Endometrium (tissue), 2 donors: ENCODE measurements around the gene BLM.

Experiments
- FAIRE-seq: peaks from 2 replicates; lab custom pipeline; 2012; peaks lifted over from hg19 to GRCh38; lab: Jason Lieb, UNC
- donor health status: control.
- donor health status: control.

BLM gene

DNA sequence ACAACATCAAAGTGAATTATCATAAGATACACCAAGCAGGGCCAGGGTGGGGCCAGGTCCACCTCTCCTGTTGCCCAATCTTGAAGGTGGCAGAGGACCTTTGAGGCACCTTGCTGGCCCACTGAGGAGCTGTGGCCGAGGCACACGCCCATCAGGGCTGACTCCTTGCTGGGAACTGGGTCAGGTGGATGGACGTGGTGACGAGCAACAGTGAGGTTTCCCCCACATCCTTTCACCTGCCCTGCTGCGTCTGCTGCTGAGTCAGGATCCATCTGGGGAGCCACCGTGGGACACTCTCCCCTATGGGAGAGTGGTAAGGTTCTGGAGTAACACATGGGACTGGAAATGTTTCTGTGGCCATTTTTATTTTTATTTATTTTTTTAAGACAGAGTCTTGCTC is 134.0 kb downstream of the BLM start:
- no peak for FAIRE-seq

DNA sequence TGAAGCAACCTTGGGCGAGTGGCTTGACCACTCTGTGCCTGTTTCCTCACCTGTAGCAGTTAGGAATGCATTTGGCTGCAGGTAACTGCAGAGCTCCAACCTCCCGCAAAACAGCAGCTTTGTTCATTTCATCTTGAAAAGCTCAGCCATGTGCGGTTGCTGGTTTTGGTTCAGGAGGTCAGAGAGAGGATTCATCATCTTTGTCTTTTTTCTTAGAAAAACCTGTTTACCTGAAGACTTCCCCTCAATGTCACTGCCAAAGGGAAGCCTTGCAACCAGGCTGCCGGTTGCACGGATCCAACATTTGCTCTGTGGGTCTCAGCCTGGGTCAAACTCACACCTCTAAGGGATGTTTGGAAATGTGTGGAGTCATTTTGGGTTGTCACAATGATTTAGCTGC is 134.8 kb downstream of the BLM start:
- FAIRE-seq: no peak

DNA sequence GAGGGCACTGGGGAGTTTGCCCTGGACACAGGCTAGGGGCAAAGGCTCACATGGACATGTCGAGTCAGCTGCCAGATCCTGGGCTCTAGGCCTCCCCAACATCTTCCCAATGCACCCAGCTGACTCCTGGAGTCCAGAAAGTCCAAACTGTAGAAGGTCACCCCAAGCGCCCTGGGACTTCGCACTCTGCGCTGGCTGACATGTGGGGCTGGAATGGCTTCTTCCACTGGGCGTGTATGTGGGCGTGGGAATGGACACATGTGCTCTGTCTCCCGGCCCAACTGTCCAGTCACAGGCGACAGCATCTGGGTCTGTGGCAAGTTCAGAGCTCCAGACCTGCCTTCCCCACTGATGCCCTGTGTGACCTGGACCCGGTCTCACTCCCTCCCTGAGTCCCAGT is 138.0 kb downstream of the BLM start:
- no peak for FAIRE-seq

DNA sequence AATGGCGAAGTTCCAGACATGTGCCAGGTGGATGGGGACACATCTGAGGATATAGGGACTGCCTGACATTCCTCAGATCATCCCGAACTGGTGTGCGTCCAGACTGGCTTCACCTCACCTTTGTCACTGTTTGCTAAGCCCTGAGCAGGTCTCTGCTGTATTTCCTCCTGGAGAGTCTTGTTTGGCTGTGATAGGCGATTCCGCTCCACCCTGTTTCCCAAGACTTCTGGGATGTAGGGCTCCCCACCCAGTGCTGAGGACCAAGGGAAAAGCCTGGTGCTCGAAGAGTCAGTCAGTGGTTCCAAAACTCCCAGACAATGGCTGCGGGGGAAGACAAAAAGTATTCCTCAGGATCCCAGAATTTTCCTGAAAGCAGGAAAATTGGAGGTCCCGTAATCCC is 140.2 kb downstream of the BLM start:
- FAIRE-seq: no peak

DNA sequence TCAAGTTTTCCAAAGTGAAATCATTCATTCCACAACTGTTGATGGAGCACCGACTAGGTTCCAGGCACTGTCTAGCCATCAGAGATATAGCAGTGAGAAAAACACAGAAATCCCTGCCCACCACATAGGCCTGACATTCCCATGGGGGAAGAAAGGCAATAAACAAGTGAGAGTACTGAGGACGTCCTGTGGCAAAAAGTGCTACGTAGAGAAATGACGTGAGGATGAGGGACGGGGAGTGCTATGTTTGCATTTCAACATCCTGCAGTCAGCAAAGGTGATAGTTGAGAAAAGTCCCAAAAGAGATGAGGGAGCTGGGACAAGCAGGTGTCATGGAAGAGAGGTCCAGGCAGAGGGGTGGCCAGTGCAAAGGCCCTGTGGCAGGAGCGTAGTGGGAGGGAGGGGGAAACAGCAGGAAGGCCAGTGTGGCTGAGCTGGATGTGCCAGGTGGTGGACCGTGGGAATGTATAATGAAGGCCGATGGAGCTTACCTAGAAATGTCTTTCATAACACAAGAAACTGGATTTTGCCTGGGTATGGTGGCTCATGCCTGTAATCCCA is 140.8 kb downstream of the BLM start:
- FAIRE-seq: no peak

DNA sequence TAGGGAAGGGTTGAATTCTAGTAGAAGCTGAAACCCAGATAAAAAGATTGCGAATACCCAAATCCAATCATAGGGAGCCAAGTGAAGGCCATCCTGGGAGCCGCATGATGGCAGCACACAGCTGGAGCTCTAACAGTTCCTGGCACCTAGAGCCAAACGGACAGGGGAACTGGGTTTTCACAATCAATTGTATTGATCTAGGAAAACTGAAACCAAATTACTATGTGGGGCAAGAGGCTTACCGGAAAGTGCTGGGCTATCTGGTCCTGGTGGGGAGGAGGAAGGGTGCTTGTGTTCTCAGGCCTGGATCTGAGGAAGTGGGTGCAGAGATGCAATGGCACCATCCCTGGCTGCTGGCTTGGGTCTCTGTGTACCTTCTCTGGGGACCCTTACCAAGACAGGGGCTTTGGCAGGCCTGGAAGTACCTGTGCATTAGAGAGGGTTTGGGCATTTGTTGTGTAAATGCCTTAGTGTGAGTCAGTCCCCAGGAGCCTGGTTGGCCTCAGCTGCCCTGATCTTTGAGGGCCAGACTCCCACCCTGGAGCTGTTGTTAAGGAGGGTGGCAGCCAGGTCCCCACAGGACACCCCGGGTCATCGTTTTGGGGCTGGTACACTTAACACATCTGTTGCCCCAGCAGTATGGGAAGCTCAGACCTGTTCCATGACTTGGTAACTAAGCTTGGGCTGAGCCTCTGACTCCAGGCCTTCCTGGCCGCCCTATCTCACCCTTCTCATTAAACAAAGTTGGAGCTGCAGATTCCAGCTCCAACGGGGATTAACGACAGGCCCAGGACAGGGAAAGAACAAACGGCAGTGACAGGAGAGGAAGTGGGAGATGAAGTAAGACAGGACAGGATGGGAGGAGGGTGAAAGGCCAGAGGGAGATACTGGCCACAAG is 142.3 kb downstream of the BLM start:
- no peak for FAIRE-seq

DNA sequence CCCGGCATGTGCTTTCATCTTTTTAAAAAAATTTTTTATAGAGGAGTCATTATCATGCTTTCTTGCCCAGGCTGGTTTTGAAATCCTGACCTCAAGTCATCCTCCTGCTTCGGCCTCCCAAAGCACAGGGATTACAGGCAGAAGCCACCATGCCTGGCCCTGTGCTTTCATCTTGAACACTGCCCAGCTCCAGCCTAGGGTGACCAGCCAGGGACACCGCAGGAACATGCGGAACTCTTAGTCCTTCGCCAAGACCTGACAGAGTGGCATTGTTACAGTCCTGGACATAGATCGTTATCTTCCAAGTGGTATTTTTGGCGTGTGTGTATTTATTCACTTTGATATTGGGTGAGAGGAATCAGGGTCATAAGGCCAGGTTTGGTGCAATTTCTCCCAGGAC is 143.3 kb downstream of the BLM start:
- FAIRE-seq: no peak

DNA sequence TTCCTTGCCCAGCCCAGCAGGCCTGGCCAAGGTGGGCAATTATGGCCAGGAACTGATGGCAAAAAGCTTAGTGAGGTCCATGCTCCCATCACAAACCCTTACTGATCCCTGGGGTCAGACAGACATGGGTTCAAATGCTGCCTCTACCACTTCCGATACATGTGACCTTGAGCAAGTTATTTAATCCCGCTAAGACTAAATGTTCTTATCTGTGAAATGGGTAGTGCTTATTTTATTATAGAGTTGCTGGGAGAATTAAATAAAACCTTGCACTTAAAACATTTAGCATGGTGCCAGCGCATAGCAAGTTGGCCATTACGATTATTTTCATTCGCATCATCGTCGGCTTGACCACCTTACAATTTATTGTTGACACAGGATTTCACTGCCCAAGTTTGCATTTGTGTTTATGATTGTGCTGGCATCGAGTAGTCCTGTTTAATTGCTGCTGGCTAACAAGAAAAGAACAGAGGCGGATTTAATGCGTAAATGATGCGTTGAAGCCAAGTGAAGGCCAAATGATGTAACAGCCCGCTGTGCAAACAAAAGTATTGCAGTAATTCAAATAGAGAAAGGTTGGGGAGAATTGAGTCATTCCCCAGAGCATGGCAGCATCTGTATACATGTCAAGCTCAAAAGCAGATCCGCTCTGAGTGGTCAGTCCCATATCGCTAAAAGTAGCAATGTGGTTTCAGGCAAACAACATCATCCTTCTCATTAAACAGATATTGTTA is 144.0 kb downstream of the BLM start:
- FAIRE-seq: no peak

DNA sequence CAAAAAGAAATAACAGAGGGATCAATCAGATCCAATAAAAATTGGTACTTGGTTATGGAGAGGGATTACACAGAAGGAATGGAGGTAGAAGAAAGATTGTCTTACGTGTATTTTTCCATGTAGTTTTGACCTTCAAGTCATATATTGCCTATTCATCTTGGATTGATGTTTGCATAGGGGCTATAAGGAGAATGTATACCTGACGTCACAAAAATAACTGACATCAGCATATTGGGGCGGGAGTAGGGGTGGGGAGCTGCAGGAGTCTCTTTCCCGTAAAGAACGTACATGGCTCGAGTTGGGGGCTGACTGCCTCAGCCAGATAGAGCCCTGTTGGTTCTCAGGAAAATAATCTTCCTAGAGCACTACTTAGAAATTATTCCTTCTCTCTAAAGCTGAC is 145.3 kb downstream of the BLM start:
- no peak for FAIRE-seq

DNA sequence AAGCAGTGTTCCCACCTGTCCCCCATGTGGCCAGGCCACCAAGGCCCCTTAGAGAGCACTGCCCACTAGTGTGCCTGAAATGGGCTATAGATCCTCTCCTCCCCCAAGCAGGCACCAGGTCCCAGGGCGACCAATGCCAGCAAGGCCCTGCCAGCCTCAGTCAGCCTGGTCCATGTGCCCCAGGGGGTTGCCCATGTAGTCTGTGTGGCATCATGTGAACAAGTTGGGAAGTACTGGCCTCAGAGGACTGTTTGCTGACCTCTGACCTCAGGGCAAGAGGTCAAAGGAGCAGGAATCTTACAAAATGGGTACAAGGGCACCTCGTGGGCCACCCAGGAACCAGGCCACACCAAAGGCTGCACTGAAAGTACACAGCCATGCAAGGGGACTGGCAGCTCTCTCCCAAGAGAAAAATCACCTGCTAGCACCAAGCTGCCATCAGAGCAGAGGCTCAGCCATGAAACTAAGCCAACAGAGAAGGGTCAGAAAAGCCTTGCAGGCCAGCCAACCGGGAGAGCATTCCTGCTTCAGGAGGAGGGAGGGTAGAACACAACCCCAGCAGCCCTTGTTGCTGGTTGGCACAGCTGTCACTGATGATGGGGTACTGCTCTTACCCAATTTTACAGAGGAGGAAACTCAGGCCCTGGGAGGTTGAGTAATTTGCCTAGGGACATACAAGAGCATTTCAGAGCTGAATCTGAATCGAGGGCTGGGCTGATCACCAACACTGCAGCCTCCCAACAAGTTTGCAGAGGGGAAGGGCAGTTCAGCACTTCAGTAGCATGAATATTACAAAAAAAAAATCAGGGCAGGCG is 146.0 kb downstream of the BLM start:
- FAIRE-seq: no peak

DNA sequence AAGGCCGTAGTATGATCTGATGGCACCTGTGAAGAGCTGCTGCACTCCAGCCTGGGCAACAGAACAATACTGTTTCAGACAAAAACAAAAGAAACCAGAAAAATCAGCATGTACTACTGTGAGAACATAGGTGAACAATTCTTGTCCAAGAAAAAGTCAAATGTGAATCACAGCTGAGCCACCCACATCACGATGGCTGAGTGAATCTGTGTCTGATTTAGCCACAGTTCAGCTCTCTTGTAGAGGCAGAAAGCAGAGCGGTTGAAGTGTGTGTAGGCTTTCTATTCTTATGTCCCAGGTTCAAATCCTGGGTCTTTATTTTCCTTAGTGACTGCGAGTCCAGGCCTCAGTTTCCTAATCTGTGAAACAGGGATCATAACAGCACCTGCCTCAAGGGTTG is 146.8 kb downstream of the BLM start:
- no peak for FAIRE-seq

DNA sequence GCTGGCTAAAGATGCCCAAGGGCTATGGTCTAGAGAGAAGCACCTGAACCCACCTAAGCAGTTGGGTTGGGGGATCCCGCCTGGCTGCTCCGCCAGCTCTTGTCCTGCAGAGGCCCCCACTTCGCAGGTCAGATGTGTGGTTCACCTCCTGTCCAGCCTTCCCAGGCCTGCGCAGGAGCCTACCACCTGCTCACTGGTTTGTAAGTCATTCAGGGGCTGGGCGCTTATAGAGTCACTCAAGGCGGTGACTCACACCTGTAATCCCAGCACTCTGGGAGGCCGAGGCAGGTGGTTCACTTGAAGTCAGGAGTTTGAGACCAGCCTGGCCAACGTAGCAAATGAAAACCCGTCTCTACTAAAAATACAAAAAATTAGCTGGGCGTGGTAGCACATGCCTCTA is 147.4 kb downstream of the BLM start:
- no peak for FAIRE-seq

DNA sequence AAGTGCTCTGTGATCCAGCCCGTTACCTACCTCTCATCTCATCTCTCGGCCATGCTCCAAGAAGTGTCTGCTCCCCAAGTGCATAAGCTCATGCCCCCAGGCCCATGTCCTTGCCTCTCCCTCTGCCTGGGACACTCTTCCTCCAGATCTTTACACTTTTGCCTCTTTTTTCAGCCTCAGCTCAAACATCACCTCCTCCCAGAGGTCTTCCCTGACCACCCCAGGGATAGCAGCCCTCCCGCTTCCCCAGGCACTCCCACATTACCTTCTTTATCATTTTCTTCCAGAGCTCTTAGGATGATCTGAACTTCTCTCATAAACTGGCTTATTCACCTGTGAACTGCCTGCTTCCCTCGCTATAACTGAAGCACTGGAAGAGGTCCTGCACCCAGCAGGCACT is 148.6 kb downstream of the BLM start:
- FAIRE-seq: no peak
